ENCODE measurements around the gene OR6N2. TPM values are rescaled to one million over a fixed set of nuclear protein-coding genes. Genes with fewer than 3 reads are reported as not detected.

Gene OR6N2
- total RNA-seq, 1 donor: not detected

- no peaks in the 10 kb centered on the region for H3K79me2 ChIP-seq (ENCODE audit: insufficient read depth, low read length)
- H2AFZ ChIP-seq (ENCODE audit: low read length): no peak overlapping the region
- H3K4me1 ChIP-seq (ENCODE audit: insufficient read depth, low read length): no peaks in the 10 kb centered on the region
- H3K4me2 ChIP-seq (ENCODE audit: insufficient read depth, low read length): no peak overlapping the region
- H4K20me1 ChIP-seq (ENCODE audit: insufficient read depth, low read length): no peaks in the 10 kb centered on the region
- DNase-seq (ENCODE audit: insufficient read length, low spot score, missing footprints): no peak
- no peak overlapping the region for H3K27ac ChIP-seq (ENCODE audit: low read depth, low read length)
- TF ChIP-seq CTCF (IDR thresholded peaks at IDR 0.05; ENCODE audit: extremely low read depth, low read depth, low read length): no peak
- no peaks in the 10 kb centered on the region for H3K36me3 ChIP-seq (ENCODE audit: insufficient read depth, low read length)
- no peaks in the 10 kb centered on the region for H3K27me3 ChIP-seq (ENCODE audit: insufficient read depth, low read length)
- no peak overlapping the region for H3K4me3 ChIP-seq (ENCODE audit: insufficient read depth, low read length)
- no peaks in the 10 kb centered on the region for H3K9me3 ChIP-seq (ENCODE audit: low read depth, low read length)
Measured at GRCh38 chr1:158728510-158729225, 52.3 kb downstream of the OR6N2 start.

GRCh38 chr1:158724442-158724841 is 56.6 kb downstream of the OR6N2 start:
- no peak for TF ChIP-seq CTCF (IDR thresholded peaks at IDR 0.05; ENCODE audit: extremely low read depth, low read depth, low read length)
- Histone ChIP-seq H3K36me3 (ENCODE audit: insufficient read depth, low read length) (no peaks in the 10 kb centered on the region), H3K27ac (ENCODE audit: low read depth, low read length) (no peak overlapping the region)

More at GRCh38 chr1:158724442-158724841, 56.6 kb downstream of the OR6N2 start:
- DNase-seq (ENCODE audit: insufficient read length, low spot score, missing footprints): no peak
- Histone ChIP-seq H3K4me1 (ENCODE audit: insufficient read depth, low read length) (no peaks in the 10 kb centered on the region), H2AFZ (ENCODE audit: low read length) (no peak overlapping the region), H3K4me2 (ENCODE audit: insufficient read depth, low read length) (no peak overlapping the region), H3K4me3 (ENCODE audit: insufficient read depth, low read length) (no peak overlapping the region), H3K79me2 (ENCODE audit: insufficient read depth, low read length) (no peaks in the 10 kb centered on the region), H3K9me3 (ENCODE audit: low read depth, low read length) (no peaks in the 10 kb centered on the region), H4K20me1 (ENCODE audit: insufficient read depth, low read length) (no peaks in the 10 kb centered on the region), H3K27me3 (ENCODE audit: insufficient read depth, low read length) (no peaks in the 10 kb centered on the region)

Small RNA genes within 50 kb of the gene (small RNA-seq; reads per million reads assigned to genes)
- not detected for gene OR2AQ1P

Other genes with a start within 250 kb of the OR6N2 start
- gene OR6Y1, start 226.8 kb downstream of the OR6N2 start, total RNA-seq: not detected in 2 replicates
- not detected in 2 replicates for gene OR6P1, start 210.6 kb downstream of the OR6N2 start, total RNA-seq
- gene OR10X1, start 201.3 kb downstream of the OR6N2 start, total RNA-seq: not detected in 2 replicates
- not detected in 2 replicates for gene OR10Z1, start 175.9 kb downstream of the OR6N2 start, total RNA-seq
- under 0.01 TPM in 2 replicates for gene SPTA1, start 94.5 kb downstream of the OR6N2 start, total RNA-seq
- gene OR6K2, start 80.6 kb downstream of the OR6N2 start, total RNA-seq: not detected in 2 replicates
- gene OR6K3, start 60.5 kb downstream of the OR6N2 start, total RNA-seq: not detected in 2 replicates
- not detected in 2 replicates for gene OR6K6, start 26.5 kb downstream of the OR6N2 start, total RNA-seq
- gene OR6N1, start 9.0 kb downstream of the OR6N2 start, total RNA-seq: not detected in 2 replicates
- gene MNDA, start 50.1 kb upstream of the OR6N2 start, total RNA-seq: under 0.01 TPM in 1 of 2 replicates, not detected in the other
- not detected in 2 replicates for gene PYHIN1, start 150.3 kb upstream of the OR6N2 start, total RNA-seq
- gene IFI16, start 228.7 kb upstream of the OR6N2 start, total RNA-seq: 129 and 171 TPM in 2 replicates

All from osteoblast (primary cell).